ENCODE measurements around the gene NF1.
"Not testable (repeated sequence)": the region's sequence is repeated elsewhere in the genome, so short reads cannot be mapped to it uniquely, and the experiment has no call there.

The NF1 gene

GRCh38 chr17:31074772-31075555, 19.8 kb upstream of the NF1 start:
- in situ Hi-C loops (cut with MboI; ENCODE audit: low sequenced_read_pairs): no loop called here

DNA sequence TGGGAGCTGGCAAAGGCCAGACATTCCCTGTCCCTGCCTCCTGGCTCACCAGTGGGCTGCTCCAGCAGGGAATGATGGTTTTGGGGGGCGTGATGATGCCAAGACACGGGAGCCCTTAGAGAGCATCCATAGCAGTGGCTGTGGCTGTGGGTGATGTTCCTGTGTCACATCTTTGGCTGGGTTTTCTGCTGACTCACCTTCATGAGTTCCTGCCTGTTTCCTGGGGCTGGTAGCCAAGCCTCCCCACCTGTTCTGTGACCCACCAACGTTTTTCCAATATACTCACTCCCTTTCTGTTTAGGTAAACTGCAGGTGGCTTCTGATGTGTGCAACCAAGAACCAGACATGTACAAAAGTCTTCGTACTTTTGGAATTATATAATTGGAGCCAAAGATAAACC, 16.5 kb upstream of the NF1 start:
- in situ Hi-C loops (cut with MboI; ENCODE audit: low sequenced_read_pairs): no loop called here

- in situ Hi-C loops (cut with MboI; ENCODE audit: low sequenced_read_pairs): no loop called here
Measured at GRCh38 chr17:31079731-31080130, 15.0 kb upstream of the NF1 start.

GRCh38 chr17:31085563-31085962, 9.2 kb upstream of the NF1 start:
- in situ Hi-C loops (cut with MboI; ENCODE audit: low sequenced_read_pairs): no loop called here

GRCh38 chr17:31089471-31089870, 5.3 kb upstream of the NF1 start:
- in situ Hi-C loops (cut with MboI; ENCODE audit: low sequenced_read_pairs): no loop called here

GRCh38 chr17:31090650-31091049, 4.1 kb upstream of the NF1 start:
- in situ Hi-C loops (cut with MboI; ENCODE audit: low sequenced_read_pairs): not testable (repeated sequence)

DNA sequence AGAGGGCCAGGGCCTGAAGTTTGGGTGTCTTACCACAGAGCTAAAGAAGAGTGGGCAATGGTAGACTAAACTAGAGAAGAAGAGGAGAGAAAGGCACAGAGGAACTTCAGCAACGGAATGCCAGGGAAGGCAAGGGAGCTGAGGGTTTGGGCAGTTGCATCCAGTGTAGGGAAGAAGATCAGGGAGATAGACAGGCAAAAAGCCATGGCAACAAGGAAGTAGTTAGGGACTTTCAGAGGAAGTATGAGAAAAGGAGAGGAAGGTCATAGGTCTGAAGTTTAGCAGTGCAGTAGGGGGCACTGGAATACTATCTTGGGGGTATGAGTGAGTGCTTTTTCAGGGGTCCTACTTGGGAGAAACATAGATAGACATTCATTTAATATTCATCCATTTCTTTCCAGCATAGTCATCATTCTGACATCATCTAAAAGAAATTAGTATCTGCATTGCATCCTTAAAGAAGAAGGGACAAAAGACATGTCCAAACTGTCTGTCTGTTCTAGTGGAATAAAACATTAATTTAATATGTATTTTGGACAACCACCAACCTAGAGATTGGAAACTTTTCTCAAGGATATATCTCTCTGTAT, 2.2 kb upstream of the NF1 start:
- in situ Hi-C loops (cut with MboI; ENCODE audit: low sequenced_read_pairs): no loop called here

DNA sequence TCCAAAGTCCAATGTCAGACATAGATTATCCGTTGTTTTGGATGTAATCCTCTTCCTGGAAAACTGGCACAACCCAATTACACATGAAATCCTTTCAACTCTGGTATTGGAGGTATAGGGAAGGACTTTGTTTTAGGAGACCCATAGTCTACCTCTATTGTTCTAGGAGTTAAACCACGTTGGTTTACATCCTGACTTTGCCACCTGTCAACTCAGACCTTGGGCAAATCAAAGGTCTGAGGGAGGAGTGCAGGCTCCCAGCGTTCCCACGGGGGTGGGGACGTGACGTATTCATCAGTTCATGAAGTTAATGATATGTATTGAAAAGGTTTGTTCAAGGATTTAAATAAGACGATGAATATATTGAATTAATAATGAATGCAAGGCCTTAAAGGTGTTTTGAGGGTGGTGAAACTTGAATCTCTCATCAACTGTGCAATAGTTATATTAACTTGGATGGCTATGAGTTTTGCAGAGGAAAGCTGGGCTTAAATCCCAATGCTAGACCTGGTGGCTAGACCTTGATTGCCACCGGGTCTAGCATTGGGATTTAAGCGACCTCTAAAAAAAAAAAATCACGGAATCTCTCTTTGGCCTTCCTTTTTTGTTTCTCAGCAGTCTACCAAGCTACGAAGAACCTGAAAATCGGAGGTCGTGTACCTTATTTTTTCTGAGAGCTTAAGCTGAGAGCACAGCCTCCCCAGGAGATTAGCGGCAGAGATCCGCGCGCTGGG, 744 bp upstream of the NF1 start:
- in situ Hi-C loops (cut with MboI; ENCODE audit: low sequenced_read_pairs): no loop called here

GRCh38 chr17:31095236-31096105, 694 bp downstream of the NF1 start:
- in situ Hi-C loops (cut with MboI; ENCODE audit: low sequenced_read_pairs): no loop called here

DNA sequence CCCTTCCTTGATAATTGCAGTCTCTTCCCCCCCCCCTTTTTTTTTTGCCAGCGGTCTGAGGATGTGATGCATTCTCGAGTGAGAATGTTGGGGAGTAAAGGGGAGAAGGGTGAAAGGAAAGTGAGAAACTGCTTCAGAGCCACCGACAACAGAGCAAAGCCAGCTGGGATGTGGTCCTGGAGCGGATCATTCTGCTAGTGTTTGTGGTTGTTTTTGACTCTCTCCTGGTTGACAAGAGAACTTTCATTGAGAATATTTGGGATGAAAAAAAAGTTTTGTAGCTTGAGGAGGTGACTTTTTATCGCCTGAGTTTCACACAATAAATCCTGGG, 1.3 kb downstream of the NF1 start:
- in situ Hi-C loops (cut with MboI; ENCODE audit: low sequenced_read_pairs): no loop called here

- in situ Hi-C loops (cut with MboI; ENCODE audit: low sequenced_read_pairs): no loop called here
Measured at GRCh38 chr17:31099016-31099415, 4.2 kb downstream of the NF1 start.

DNA sequence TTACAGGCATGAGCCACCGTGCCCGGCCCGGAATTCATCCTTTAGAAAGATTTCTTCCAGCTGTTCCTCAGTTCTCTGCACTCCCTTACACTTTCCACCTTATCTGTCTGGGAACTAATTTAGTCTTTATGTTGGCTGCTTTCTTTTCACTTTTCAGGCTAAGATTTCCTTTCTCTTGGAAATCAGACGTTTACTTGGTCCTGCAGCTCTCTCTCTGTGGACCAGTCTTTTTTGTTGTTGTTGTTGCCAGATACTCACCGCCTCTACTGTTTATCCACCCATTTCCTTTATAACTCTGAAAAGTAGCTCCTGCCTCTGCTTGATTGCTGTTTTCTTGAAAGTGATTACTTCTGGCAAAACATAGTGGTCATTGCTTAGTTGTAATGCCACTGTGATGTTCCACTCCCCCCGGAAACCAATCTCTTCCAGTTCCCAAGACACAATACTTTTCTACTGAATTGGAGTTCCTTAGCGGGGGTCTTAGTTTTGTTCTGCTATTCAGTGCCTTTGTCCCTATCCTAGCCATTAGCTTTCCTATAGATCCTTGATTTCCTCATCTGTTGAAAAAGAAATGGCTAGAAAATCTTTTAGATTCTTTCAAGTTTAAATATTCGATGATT, 6.2 kb downstream of the NF1 start:
- in situ Hi-C loops (cut with MboI; ENCODE audit: low sequenced_read_pairs): no loop called here

GRCh38 chr17:31101943-31102342, 7.2 kb downstream of the NF1 start:
- in situ Hi-C loops (cut with MboI; ENCODE audit: low sequenced_read_pairs): no loop called here

DNA sequence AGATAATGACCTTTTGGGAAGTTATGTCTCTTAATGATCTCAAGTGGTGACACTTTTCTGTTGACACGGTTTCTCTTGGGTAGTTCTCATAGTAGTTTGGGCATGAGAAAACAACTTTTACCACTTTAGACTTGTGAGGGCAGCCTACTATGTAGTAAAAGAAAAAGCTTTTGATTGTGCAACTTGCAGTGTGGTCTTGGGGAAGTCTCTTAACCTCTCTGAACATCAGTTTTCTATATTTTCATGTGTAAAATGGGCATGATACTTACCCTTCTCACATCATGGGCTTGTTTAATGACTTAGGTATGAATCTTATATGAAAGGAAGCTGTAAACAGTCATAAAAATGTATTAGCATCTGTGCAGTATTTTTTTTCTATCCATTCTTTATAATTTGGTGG, 11.2 kb downstream of the NF1 start:
- in situ Hi-C loops (cut with MboI; ENCODE audit: low sequenced_read_pairs): no loop called here

- in situ Hi-C loops (cut with MboI; ENCODE audit: low sequenced_read_pairs): no loop called here
Measured at GRCh38 chr17:31111183-31111582, 16.4 kb downstream of the NF1 start.

- in situ Hi-C loops (cut with MboI; ENCODE audit: low sequenced_read_pairs): no loop called here
Measured at GRCh38 chr17:31112001-31112661, 17.4 kb downstream of the NF1 start.

DNA sequence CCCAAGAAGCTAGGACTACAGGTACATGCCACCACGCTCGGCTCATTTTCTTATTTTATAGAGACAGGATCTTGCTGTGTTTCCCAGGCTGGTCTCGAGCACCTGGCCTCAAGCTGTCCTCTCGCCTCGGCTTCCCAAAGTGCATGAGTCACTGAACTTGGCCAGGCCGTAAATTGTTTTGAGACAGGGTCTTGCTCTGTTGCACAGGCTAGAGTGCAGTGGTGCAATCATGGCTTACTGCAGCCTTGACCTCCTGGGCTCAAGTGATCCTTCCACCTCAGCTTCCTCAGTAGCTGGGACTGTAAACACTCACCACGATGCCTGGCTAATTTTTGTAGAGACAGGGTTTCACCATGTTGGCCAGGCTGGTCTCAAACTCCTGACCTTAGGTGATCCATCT, 18.6 kb downstream of the NF1 start:
- in situ Hi-C loops (cut with MboI; ENCODE audit: low sequenced_read_pairs): not testable (repeated sequence)

DNA sequence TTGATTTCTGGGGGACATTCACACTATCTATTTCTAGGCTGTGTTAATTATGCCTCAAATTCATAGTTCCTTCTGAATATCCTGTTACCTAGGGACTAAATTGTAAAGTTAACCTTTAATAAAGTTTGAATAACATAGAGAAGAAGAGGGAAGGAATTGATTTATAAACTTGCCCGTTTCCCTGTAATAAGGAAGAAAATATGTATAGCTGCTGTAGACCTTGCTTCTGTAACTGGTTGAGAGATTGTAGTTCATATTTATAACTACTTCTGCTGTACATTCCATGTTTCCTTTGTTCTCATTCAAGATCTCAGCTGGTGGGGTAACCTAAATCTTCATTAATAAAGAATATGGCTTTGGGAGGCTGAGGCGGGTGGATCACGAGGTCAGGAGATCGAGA, 19.2 kb downstream of the NF1 start:
- in situ Hi-C loops (cut with MboI; ENCODE audit: low sequenced_read_pairs): no loop called here

GRCh38 chr17:31114956-31115555, 20.3 kb downstream of the NF1 start:
- in situ Hi-C loops (cut with MboI; ENCODE audit: low sequenced_read_pairs): no loop called here

GRCh38 chr17:31116167-31116566, 21.4 kb downstream of the NF1 start:
- in situ Hi-C loops (cut with MboI; ENCODE audit: low sequenced_read_pairs): no loop called here

Data from hTERT RPE-1 (cell line).